Brain microvascular endothelial cell (primary cell): ENCODE measurements around the gene SSTR5.

Source experiments
- DNase-seq: peaks from one replicate; pipeline ENCODE4 v3.0.0-alpha.2; 2020
- H3K27ac ChIP-seq: fragments of 250-450 bp; sonication (Bioruptor Pico); 2 replicates; pipeline ENCODE4 v1.5.1; 2020; ENCODE audit warnings: mild to moderate bottlenecking, moderate library complexity
- H3K27me3 ChIP-seq: fragments of 250-450 bp; sonication (Bioruptor Pico); replicated peaks from 2 replicates; pipeline ENCODE4 v1.5.1; 2020; ENCODE audit warnings: mild to moderate bottlenecking
- H3K36me3 ChIP-seq: fragments of 250-450 bp; sonication (Bioruptor Pico); replicated peaks from 2 replicates; pipeline ENCODE4 v1.5.1; 2020; ENCODE audit warnings: mild to moderate bottlenecking
- H3K4me3 ChIP-seq: 2 replicates; pipeline ENCODE4 v1.5.1; 2011; ENCODE audit warnings: low read depth, mild to moderate bottlenecking, control low read depth, low read length, moderate library complexity
- CTCF ChIP-seq: IDR thresholded peaks from 2 replicates; pipeline ENCODE4 v1.5.1; 2011; ENCODE audit warnings: low read depth, mild to moderate bottlenecking, moderate library complexity, low read length, control low read depth, inconsistent platforms; ENCODE audit errors: missing control alignments
- in situ Hi-C: cut with HindIII; loops from 2 replicates; pipeline ENCODE4 v1.10.0; 2017; ENCODE audit warnings: low sequenced_read_pairs, low pct_ligation_motif_present

SSTR5 gene

GRCh38 chr16:1079341-1079740, 6.8 kb downstream of the SSTR5 start:
- H3K27ac ChIP-seq: no peak overlapping the region
- DNase-seq: no peak
- no peak for TF ChIP-seq CTCF
- in situ Hi-C loops: no loop called here
- no peak overlapping the region for H3K4me3 ChIP-seq
- H3K36me3 ChIP-seq: no peaks in the 10 kb centered on the region
- H3K27me3 ChIP-seq: peaks cover 40% of the 10 kb centered on the region

- DNase-seq: no peak
- Histone ChIP-seq H3K27ac (no peak overlapping the region), H3K27me3 (peaks cover 38% of the 10 kb centered on the region), H3K36me3 (no peaks in the 10 kb centered on the region), H3K4me3 (no peak overlapping the region)
- in situ Hi-C loops: no loop called here
- no peak for TF ChIP-seq CTCF
Observed at GRCh38 chr16:1079786-1080525, 7.4 kb downstream of the SSTR5 start.

DNA sequence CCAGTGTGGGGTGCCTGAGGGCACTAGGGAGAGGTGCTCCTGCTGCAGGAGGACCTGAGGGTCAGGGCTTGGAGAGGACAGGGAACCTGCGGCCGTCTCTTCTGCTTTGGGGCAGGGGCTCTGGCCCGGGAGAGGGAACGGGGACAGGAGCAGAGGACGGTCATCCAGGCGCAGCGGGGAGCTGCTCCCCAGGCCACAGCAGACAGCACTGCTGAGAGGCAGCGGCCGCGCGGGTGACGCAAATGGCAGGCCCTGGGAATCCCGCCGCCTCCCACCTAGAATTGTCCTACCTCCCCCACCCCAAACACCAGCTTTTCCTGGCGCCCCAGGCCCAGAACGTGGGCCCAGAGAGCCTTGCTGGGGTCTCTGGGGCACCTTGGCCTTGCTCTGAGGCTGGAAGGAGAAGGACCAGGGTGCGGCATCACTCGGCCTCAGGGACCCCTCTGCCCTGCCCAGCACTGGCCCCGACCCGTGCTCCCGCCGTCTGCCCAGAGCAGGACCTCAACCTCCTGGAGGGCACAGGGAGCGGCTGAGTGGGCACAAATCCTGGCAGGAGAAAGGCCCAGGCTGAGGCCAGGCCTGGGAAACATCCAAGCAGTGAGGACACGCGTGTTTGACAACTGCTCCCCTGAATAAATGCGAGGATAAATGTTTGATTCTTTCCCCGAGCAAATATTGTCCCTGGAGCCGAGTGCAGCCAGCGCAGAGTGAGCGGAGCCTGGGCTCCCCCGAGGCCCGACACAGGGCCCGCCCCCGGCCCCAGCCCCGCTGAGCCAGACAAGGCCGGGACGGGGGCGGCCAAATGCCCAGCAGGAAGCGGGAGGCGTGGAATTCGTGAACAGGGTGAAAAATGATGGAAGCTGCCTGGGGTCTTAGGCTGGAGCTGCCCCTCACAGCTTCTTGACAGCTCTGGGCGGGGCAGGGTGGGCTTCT, 8.5 kb downstream of the SSTR5 start:
- Histone ChIP-seq H3K4me3 (no peak overlapping the region), H3K27ac (no peak overlapping the region), H3K27me3 (peaks cover 36% of the 10 kb centered on the region), H3K36me3 (no peaks in the 10 kb centered on the region)
- in situ Hi-C loops: no loop called here
- no peak for TF ChIP-seq CTCF
- no peak for DNase-seq

GRCh38 chr16:1081734-1082265, 9.3 kb downstream of the SSTR5 start:
- no peak overlapping the region for H3K4me3 ChIP-seq
- DNase-seq: no peak
- in situ Hi-C loops: no loop called here
- no peaks in the 10 kb centered on the region for H3K36me3 ChIP-seq
- no peak overlapping the region for H3K27ac ChIP-seq
- TF ChIP-seq CTCF: no peak
- peaks cover 30% of the 10 kb centered on the region for H3K27me3 ChIP-seq

DNA sequence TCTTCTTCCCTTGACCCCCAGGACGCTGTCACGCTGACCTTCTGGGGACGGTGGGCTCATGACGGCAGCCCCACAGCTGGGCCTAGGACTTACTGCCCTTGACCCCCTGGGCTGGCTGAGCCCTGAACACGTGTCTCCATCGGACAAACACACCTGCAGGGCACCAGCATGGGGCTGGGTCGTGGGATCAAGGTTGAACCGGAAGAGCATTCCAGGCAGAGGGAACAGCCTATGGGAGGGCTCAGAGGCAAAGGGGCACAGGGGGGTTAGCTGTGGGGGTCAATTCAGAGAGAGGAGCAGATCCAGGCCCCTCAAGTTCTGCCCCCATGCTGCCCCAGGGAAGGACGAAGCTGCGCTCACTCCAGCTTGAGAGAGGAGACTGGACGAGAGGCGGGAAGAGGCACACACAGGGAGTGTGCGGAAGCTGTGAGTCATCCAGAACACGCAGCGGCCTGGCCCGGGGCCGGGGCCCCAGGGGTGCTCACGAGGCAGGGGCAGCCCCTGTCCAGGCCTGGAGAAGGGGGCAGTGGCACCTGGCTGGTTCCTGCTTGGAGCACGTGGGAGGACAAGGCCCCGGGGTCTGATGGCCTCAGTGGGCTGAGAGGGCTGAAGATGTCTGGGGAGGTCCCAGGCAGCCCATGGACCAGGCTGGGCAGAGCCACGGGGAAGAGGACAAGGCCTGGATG, 9.9 kb downstream of the SSTR5 start:
- H3K4me3 ChIP-seq: no peak overlapping the region
- in situ Hi-C loops: no loop called here
- DNase-seq: no peak
- no peak overlapping the region for H3K27ac ChIP-seq
- H3K27me3 ChIP-seq: peaks cover 23% of the 10 kb centered on the region
- TF ChIP-seq CTCF: no peak
- H3K36me3 ChIP-seq: no peaks in the 10 kb centered on the region
